Astrocyte (in vitro differentiated cells and primary cell): ENCODE results near the gene STXBP5.

ENCODE experiments used
- EZH2 ChIP-seq: IDR thresholded peaks from 2 replicates; pipeline ENCODE4 v1.6.1; 2012; ENCODE audit warnings: mild to moderate bottlenecking, low read length, inconsistent platforms; ENCODE audit not compliant: insufficient read depth
- TF ChIP-seq, protein P1 (sequence below): IDR thresholded peaks from 2 replicates; pipeline ENCODE4 v1.5.1; 2011; ENCODE audit warnings: low read depth, mild to moderate bottlenecking, inconsistent platforms, low read length, moderate library complexity; ENCODE audit not compliant: insufficient read depth

- TF ChIP-seq, protein P1, sequence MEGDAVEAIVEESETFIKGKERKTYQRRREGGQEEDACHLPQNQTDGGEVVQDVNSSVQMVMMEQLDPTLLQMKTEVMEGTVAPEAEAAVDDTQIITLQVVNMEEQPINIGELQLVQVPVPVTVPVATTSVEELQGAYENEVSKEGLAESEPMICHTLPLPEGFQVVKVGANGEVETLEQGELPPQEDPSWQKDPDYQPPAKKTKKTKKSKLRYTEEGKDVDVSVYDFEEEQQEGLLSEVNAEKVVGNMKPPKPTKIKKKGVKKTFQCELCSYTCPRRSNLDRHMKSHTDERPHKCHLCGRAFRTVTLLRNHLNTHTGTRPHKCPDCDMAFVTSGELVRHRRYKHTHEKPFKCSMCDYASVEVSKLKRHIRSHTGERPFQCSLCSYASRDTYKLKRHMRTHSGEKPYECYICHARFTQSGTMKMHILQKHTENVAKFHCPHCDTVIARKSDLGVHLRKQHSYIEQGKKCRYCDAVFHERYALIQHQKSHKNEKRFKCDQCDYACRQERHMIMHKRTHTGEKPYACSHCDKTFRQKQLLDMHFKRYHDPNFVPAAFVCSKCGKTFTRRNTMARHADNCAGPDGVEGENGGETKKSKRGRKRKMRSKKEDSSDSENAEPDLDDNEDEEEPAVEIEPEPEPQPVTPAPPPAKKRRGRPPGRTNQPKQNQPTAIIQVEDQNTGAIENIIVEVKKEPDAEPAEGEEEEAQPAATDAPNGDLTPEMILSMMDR: no peak
- no peak for TF ChIP-seq EZH2
Observed at GRCh38 chr6:147167576-147168461, 36.4 kb upstream of the STXBP5 start.
